ENCODE data around the gene FUOM. TPM values are rescaled to one million over a fixed set of nuclear protein-coding genes. Genes with fewer than 3 reads are reported as not detected.

FUOM gene
- total and polyA plus RNA-seq, 2 of the 4 experiments (the other 2 are of a cell fraction), result 26.3 to 52.8 TPM

DNA sequence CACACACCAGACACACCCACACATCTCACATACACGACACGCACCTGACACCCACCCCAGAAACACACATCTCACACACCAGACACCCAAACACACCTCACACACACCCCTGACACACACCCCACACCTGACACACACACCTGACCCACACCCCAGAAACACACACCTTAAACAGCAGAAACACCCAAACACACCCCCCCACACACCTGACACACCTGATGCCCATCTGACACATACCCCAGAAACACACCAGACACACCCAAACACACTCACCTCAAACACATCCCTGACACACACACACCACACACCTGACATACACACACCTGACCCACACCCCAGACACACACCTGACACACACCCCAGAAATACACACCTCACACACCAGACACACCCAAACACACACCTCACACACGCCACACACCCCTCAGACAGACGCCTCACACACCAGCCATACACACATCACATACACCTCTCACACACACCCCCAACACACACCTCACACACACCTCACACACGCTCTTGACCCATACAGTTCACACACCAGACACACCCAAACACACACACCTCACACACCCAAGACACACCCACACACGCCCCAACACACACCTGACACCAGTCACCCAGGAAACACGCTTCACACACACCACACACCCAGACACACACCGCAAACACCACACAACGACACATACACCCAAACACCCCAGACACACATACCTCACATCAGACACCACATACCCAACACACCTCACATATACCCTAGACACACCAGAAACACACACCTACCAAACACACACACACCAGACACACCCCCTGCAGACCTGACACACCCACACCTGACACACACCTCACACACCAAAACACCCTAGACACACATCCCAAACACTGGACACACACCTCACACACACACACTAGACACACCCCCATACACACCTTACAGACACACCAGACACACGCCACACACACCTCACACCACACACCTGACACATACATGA, 19.4 kb downstream of the FUOM start (continued):
- TF ChIP-seq RCOR1 (IDR thresholded peaks at IDR 0.05; ENCODE audit: insufficient replicate concordance, low read length) (no peak), NFE2L2 (IDR thresholded peaks at IDR 0.05; ENCODE audit: low read depth, low read length) (no peak)

DNA sequence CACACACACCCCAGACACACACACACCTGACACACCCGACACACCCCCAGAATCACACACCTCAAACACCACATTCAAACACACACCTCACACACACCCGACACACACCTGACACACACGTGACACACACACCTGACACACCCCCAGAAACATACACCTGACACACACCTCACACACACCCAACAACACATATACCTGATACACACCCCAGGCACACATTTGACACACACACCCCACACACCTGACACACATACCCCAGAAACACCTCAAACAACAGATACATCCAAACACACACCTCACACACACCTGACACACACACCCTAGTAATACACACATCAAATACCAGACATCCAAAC, 20.5 kb downstream of the FUOM start:
- Histone ChIP-seq H4K20me1 (ENCODE audit: insufficient read depth, low read length) (no peaks in the 10 kb centered on the region), H3K4me3 (ENCODE audit: insufficient read depth, low read depth, low read length) (no peak overlapping the region), H3K23ac (ENCODE audit: low read depth, low read length) (no peak overlapping the region), H3K9me1 (ENCODE audit: insufficient read depth, low read length) (no peaks in the 10 kb centered on the region), H3K79me1 (ENCODE audit: low read depth in 1 of 2, low read length in 2 of 2) (no peaks in the 10 kb centered on the region), H2BK5ac (ENCODE audit: low read depth, low read length, poor library complexity, severe bottlenecking) (peak overlapping the region; percentile 67), H2AK5ac (ENCODE audit: low read depth, low read length) (no peak overlapping the region), H2BK15ac (ENCODE audit: low read depth, low read length) (no peak overlapping the region), H3K9me3 (ENCODE audit: control insufficient read depth, insufficient read depth, low read length) (no peaks in the 10 kb centered on the region; the same call in 1 of the 2 replicates), H4K5ac (ENCODE audit: low read depth, low read length) (no peak overlapping the region), H3K18ac (ENCODE audit: low read depth, low read length) (no peak overlapping the region), H3K4ac (ENCODE audit: low read depth, low read length) (no peak overlapping the region), H3K27ac (ENCODE audit: insufficient read depth, low read length) (no peak overlapping the region), H2AFZ (replicated peaks; ENCODE audit: low read length, poor library complexity) (no peak overlapping the region), H3K14ac (replicated peaks; ENCODE audit: low read depth, low read length) (no peak overlapping the region), H3K36me3 (ENCODE audit: control insufficient read depth, insufficient read depth, low read length) (no peaks in the 10 kb centered on the region), H3K4me1 (ENCODE audit: control insufficient read depth, insufficient read depth, low read length) (peaks cover 3% of the 10 kb centered on the region; the same call in 1 of the 2 replicates), H3K4me2 (ENCODE audit: low read depth, low read length) (no peak overlapping the region), H3K56ac (ENCODE audit: extremely low read depth, insufficient read depth, low read length) (no peak overlapping the region), H3K9ac (ENCODE audit: low read depth, low read length) (no peak overlapping the region), H4K8ac (ENCODE audit: low read depth in 2 of 2, low read length in 2 of 2) (no peak overlapping the region), H2BK120ac (ENCODE audit: low read depth, low read length) (no peak overlapping the region), H2BK20ac (ENCODE audit: low read depth, low read length) (no peak overlapping the region), H4K91ac (ENCODE audit: insufficient read depth, low read depth, low read length) (no peak overlapping the region), H3K27me3 (ENCODE audit: control insufficient read depth, insufficient read depth, low read length) (peaks cover 46% of the 10 kb centered on the region), H2AK9ac (replicated peaks; ENCODE audit: low read depth, low read length, poor library complexity) (no peak overlapping the region)
- DNase-seq, result no peak
- POLR2A ChIA-PET (ENCODE audit: unreplicated experiment), result no interaction called here
- WGBS, 2 experiments (ENCODE audit: extremely low coverage in 2 of 2, insufficient read length in 1 of 2), result 86% methylated on average over 3 of the region's 3 CpGs; no CpG with 5 or more reads in 1 of the 2 experiments
- dilution Hi-C loops (cut with HindIII; ENCODE audit: low sequenced_read_pairs, unreplicated experiment), result no loop called here
- intact Hi-C loops (cut with micrococcal nuclease), result no loop called here
- no peak for ATAC-seq (ENCODE audit: low read depth)
- BruUV-seq (replicated peaks), result no TSS peak
- in situ Hi-C loops (cut with MboI; ENCODE audit: low sequenced_read_pairs), result no loop called here
- CTCF ChIA-PET, result no interaction called here
- no peak for TF ChIP-seq MAFK (IDR thresholded peaks at IDR 0.05; ENCODE audit: low read depth, low read length)
- no peak for TF ChIP-seq NFE2L2 (IDR thresholded peaks at IDR 0.05; ENCODE audit: low read depth, low read length)
- TF ChIP-seq FOS (IDR thresholded peaks at IDR 0.05; ENCODE audit: low read depth, low read length), result no peak
- TF ChIP-seq BHLHE40 (IDR thresholded peaks at IDR 0.05; ENCODE audit: low read depth, low read length), result no peak
- TF ChIP-seq MAZ (IDR thresholded peaks at IDR 0.05; ENCODE audit: borderline replicate concordance, low read depth, low read length), result no peak
- TF ChIP-seq RCOR1 (IDR thresholded peaks at IDR 0.05; ENCODE audit: insufficient replicate concordance, low read length), result no peak
- TF ChIP-seq MXI1 (IDR thresholded peaks at IDR 0.05; ENCODE audit: borderline replicate concordance, low read depth, low read length), result no peak
- TF ChIP-seq RFX5 (IDR thresholded peaks at IDR 0.05; ENCODE audit: low read depth, low read length), result no peak
- no peak for TF ChIP-seq RAD21 (IDR thresholded peaks at IDR 0.05; ENCODE audit: low read length)
- no peak for TF ChIP-seq CEBPB (IDR thresholded peaks at IDR 0.05; ENCODE audit: low read depth, low read length)
- TF ChIP-seq, protein P1, sequence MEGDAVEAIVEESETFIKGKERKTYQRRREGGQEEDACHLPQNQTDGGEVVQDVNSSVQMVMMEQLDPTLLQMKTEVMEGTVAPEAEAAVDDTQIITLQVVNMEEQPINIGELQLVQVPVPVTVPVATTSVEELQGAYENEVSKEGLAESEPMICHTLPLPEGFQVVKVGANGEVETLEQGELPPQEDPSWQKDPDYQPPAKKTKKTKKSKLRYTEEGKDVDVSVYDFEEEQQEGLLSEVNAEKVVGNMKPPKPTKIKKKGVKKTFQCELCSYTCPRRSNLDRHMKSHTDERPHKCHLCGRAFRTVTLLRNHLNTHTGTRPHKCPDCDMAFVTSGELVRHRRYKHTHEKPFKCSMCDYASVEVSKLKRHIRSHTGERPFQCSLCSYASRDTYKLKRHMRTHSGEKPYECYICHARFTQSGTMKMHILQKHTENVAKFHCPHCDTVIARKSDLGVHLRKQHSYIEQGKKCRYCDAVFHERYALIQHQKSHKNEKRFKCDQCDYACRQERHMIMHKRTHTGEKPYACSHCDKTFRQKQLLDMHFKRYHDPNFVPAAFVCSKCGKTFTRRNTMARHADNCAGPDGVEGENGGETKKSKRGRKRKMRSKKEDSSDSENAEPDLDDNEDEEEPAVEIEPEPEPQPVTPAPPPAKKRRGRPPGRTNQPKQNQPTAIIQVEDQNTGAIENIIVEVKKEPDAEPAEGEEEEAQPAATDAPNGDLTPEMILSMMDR (conservative IDR thresholded peaks at IDR 0.05; ENCODE audit: low read depth, low read length), result no peak
- no peak for TF ChIP-seq SMC3 (IDR thresholded peaks at IDR 0.05; ENCODE audit: low read depth, low read length)
- TF ChIP-seq, protein P2, sequence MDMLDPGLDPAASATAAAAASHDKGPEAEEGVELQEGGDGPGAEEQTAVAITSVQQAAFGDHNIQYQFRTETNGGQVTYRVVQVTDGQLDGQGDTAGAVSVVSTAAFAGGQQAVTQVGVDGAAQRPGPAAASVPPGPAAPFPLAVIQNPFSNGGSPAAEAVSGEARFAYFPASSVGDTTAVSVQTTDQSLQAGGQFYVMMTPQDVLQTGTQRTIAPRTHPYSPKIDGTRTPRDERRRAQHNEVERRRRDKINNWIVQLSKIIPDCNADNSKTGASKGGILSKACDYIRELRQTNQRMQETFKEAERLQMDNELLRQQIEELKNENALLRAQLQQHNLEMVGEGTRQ (IDR thresholded peaks at IDR 0.05; ENCODE audit: low read depth, low read length), result no peak
- TF ChIP-seq POLR2A (IDR thresholded peaks at IDR 0.05; ENCODE audit: low read depth, low read length), result no peak
